Activated gamma-delta T cell (primary cell): Measurements from ENCODE around the gene ZSCAN1.
A peak's percentile ranks its signal among the peaks of the same experiment; 100 is the strongest.

ENCODE experiments used
- DNase-seq: peaks from one replicate; lab custom pipeline; 2025; lab: John Stamatoyannopoulos, UW

ZSCAN1 gene

DNA sequence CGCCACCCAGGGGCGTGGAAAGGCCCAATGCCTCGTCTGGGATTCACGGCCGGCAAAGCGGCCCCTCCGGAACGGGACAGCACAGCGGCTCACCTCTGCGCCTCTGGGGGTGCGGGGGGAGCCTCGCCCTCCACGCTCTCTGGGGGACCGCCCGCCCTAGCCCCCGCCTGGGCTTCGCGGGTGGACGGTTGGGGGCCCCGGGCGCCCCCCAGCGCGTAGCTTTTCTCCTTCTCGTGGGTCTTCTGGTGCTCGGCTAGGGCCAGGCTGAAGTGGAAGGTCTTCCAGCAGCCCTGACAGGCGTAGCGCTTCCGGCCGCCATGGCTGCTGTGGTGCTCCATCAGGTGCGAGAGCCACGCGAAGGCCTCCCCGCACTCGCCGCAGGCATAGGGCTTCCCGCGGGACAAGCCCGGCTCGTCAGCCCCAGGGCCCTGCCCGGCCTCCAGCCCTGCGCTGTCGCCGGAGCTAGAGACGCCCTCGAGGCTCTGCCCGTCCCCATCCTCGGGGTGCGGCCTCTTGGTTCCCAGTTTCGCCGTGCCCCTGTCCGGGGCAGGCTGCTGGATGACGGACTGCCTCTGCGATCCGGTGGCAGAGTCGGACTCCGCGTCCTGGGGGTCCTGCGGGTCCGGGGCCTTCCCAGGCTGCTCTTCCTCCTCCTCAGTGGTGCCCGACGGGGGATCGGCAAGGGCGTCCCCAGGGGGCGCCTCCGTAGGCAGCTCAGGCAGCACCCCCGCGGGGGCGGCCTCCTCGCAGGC, 50.9 kb downstream of the ZSCAN1 start:
- no peak for DNase-seq

DNA sequence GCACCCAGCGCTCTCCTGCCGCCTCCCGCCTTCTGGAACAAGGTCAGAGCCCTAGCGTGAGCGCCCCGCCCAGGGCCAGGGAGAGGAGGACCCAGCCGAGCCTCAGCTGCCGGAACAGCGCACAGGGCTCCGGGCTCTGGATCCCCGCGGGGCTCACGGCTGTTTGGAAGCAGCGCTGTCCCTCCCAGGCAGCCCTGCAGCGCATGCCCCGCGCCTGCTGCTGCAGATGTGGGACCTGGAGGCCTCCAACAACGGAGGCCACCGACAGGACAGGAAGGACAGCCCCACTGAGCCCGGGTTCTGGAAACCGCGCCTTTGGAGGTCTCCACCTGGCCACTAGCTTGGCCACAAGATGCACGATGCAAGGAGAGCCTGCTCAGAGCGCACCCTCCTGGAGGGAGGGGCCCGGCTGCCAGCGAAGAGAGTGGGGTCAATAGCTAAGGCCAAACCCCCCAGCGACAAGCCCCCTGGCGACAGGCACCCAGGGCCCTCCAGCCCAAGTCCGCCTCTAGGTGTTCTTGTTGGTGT, 51.6 kb downstream of the ZSCAN1 start:
- DNase-seq: no peak

DNA sequence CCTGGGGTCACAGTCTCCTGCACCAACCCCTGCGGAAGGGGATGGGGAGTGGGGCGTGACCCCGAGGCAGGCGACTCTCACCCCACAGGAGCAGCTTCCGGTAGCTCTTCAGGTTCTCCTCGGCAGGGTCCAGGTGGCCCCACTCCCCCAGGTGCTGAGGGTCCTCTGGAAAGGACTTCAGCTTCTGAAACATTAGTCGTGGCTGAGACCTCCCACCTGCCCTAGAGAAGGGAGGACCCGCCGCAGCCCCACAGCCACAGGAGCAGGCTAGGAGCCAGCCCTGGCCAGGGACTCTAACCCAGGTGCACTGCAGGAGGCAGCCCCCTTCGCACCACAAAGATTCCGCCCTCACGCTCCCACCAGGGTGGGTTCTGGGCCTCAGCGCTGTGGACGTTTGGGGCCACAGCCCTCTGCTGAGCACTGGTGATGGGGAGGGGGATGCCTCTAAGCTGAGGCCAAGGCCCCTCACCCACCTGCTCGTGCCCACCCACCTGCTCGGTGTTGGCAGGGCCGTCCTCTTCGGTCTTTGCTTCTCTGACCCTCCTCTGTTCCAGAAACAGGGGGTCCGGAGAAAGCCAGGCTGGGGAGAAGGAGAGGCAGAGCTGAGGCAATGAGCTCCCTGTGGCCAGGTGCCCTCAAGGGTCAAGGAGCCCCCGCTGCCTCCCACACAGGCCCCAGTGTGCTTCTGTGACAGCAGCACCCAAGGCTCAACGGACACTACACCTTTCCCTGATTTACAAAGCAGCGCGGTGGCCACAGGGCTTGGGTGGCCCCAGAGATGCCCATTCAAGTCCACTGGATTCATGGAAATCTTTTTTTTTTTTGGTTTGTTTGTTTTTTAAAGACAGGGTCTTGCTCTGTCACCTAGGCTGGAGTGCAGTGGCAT, 53.2 kb downstream of the ZSCAN1 start:
- no peak for DNase-seq

DNA sequence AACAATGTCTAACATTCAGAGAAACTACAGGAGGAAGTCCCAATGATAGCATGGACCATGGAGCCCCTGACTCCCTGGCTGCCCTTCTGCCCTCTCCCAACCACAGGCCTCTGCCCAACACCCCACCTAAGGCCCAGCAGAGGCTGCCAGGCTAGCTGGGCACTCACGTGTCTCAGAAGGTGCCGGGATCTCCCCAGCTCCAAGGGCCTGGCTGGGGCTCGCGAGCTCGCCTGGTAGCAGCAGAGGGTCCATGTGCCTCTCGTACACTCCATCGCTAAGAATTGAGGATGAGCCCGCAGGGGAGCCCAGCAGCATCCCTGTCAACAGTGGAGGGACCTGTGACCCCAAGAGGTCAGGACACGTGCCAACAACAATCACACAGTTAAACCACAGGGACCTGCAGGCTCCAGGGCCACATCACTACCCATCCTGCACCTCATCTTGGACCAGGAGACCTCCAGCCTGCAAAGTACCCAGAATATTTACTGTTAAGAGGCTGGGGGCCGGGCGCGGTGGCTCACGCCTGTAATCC, 54.8 kb downstream of the ZSCAN1 start:
- no peak for DNase-seq

DNA sequence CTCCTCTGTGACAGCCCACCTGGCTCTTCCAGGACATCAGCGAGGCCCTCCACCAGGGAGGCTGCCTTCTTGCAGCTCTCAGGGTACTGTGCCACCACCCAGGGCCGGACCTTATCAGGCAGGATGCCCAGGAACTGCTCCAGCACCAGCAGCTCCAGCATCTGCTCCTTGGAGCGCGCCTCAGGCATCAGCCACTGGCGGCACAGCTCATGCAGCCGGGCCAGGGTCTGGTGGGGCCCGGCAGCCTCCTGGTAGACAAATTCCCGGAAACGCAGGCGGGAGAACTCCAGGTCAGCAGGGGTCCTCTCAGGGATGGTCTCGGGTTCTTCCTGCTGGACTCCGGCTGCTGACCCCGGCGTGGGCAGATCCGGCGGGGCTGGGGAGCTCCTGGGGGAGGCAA, 56.0 kb downstream of the ZSCAN1 start:
- DNase-seq: no peak

DNA sequence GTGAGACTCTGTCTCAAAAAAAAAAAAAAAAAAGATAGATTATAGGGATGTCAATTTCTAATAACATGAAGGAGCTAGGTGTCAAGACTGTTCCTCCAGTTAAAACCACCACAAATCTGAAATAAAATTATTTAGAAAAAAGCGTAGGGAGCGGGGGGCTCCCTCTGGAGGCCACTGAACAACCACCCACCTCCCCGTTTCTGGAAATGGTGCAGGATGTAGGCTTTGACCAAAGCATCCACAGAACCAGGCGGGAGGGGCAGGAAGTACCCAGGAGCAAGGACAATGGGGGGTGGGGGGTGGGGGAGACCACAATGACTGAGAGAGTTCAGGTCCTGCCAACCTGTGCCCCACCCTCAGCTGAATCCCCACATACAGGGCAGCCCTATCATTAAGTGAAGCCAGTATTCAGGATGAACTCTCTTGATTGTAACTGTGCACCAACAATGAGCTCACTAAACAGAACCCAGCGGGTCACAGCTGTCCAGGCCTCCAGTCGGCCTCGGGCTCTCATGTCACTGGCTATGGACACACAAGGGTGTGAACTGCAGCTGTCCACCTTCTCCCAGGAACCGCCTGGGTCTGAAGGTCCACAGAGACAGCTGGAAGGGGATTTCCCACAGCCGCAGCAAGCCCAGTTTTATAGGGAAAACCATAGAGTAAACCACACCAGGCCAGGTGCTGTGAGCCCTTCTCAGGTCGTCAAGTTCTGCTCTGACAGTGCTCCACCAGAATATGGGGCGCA, 57.6 kb downstream of the ZSCAN1 start:
- no peak for DNase-seq

DNA sequence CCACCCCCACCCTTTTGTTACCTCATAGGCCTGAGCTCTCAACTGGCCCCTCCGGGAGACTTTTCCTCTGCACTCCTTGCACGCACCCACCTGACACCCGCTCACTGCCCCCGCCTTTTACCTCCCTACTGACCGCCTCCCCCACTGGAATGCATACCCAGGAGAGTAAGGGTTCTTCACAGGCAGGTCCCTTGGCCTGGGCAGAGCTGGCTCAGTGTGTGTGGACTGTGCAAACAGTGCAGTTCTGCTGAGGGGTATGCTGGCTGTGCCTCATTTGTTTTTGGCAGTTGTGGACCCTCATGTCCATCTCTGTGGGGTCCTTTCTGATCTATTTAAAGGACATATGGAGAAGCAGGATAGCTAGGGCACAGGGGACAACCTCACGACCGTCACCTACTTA, 59.2 kb downstream of the ZSCAN1 start:
- DNase-seq: no peak

DNA sequence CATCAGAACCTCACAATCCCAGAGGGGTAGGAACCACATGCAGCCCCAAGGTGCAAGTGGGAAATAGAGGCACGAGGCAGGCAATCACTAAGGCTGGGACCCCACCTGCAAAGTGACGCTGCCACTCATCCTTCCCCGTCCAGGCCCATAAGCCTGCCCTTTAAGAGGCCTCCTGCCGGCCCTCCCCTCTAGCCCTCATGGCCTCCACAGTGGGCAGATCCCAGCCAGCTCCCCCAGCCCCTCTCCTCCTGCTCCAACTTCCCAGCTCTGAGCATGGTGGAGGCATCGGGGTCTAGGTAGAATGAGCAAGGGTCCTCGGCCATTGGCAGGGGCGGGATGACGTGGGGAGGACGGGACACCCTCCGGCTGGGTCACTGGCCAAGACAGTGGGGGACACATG, 61.5 kb downstream of the ZSCAN1 start:
- DNase-seq: no peak

DNA sequence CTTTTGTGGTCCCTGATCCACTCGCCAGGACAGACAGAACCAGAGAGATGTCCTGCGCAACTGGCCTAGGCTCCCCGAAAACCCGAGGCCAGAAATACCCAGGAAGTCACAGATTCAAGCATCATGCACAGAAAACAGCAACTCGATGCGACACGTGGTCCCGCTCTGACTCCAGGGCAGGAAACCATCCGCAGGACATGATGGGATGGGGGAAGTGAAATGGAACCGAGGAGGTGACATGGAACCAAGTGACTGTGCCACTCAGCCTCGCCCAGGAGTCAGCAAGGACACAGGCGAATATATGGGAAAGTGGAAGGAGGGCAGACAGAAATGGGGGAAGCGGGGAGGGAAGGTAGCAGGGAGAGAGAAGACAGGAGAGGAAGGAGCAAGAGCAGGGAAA, 63.1 kb downstream of the ZSCAN1 start:
- no peak for DNase-seq

DNA sequence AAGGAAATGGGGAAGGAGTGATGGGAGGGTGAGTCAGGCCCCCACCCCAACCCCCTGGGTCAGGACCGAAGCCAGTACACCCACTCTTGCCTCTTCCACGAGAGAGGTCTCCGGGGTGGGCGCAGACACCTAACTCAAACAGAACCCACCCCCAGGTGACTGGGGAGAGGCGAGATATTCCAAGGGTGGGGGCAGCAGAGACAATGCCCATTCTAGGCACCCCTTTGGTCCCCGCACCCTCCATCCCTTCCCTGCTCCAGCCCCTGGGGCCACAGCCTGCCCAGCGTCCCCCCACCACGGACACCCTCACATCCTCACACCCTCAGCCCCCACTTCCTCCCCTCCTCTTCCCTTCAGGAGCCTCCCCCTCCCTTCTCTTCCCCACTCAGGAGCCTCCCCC, 63.5 kb downstream of the ZSCAN1 start:
- DNase-seq: no peak

DNA sequence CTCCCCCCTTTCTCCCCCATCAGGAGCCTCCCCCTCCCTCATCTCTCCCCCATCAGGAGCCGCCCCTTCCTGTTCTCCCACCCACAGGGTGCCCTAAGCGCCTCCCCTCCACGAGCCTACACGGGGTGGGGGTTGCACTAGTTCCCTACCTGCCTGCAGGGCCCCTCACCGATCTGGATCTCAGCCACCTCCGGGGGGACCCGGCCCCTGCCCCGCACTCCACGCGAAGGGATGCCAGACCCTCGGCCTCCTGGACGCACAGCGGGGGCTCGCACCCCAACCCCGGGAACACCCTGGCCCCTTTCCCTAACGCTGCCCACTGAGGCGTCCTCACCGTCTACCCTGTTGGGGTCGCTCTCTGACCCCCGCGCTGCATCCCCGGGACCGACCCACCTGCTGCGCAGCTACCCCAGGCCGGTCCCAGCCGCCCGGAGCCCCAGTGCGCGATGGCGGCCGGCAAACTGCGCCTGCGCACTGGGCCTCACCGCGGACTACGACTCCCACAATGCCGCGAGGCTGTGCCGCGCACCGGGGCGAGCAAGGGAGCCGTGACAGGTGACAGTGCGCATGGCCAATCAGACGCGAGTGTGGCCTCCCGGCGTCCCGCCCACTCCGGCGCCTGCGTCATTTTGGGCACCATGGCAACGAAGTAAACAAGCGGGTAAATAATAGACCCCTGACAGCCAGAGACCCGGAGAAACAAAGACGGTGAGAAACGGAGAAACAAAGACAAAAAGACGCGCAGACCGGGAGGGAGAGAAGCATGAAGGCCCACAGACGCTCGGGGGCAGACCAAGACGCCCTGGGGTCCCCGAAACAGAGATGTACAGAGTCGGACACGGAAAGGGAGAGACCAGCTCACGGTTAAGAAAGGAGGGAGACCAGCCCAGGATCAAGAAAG, 64.2 kb downstream of the ZSCAN1 start, which contains the start of gene ZSCAN18:
Gene ZSCAN18, minus strand, starts transcription at position 451 of the 901 bp plus-strand sequence. CDS start 7,964 bp downstream, outside the sequence.
- DNase-seq: peak; percentile 75

DNA sequence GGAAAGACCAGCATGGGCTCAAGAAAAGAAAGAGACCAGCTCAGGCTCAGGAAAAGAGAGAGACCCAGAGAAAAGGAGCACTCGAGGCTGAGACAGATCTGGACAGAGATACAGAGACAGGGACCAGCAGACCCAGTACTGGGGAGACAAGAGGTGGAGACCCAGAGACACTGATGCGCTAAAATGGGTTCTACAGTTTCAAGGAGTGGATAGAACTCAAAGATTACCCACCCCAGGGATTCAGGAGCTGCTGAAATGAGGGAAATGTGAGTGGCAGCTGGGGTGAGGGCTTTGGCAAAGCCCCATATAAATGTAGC, 64.8 kb downstream of the ZSCAN1 start:
- DNase-seq: no peak
